ENCODE measurements around the gene AATK.

AATK gene

GRCh38 chr17:81126281-81127132 lies 39.5 kb downstream of the AATK start:
- H3K4me3 ChIP-seq (ENCODE audit: low read length): no peak overlapping the region
- no peak for TF ChIP-seq CTCF (IDR thresholded peaks at IDR 0.05; ENCODE audit: insufficient read depth, low read depth, low read length, missing control alignments)
- no peak for DNase-seq (ENCODE audit: low read depth)

GRCh38 chr17:81125573-81126081 lies 40.4 kb downstream of the AATK start:
- TF ChIP-seq CTCF (IDR thresholded peaks at IDR 0.05; ENCODE audit: insufficient read depth, low read depth, low read length, missing control alignments): no peak
- no peak for DNase-seq (ENCODE audit: low read depth)
- no peak overlapping the region for H3K4me3 ChIP-seq (ENCODE audit: low read length)

- no peak for DNase-seq (ENCODE audit: low read depth)
- TF ChIP-seq CTCF (IDR thresholded peaks at IDR 0.05; ENCODE audit: insufficient read depth, low read depth, low read length, missing control alignments): no peak
- no peak overlapping the region for H3K4me3 ChIP-seq (ENCODE audit: low read length)
These were observed 41.6 kb downstream of the AATK start for GRCh38 chr17:81124377-81124776.

GRCh38 chr17:81123052-81124048 lies 42.7 kb downstream of the AATK start:
- DNase-seq (ENCODE audit: low read depth): no peak
- H3K4me3 ChIP-seq (ENCODE audit: low read length): no peak overlapping the region
- TF ChIP-seq CTCF (IDR thresholded peaks at IDR 0.05; ENCODE audit: insufficient read depth, low read depth, low read length, missing control alignments): no peak

GRCh38 chr17:81121841-81122733 lies 43.9 kb downstream of the AATK start:
- H3K4me3 ChIP-seq (ENCODE audit: low read length): no peak overlapping the region

More at GRCh38 chr17:81121841-81122733, 43.9 kb downstream of the AATK start:
- TF ChIP-seq CTCF (IDR thresholded peaks at IDR 0.05; ENCODE audit: insufficient read depth, low read depth, low read length, missing control alignments): no peak
- DNase-seq (ENCODE audit: low read depth): no peak
